Stomach (tissue), 9 donors: ENCODE data around the gene PPP3CA. TPM values are rescaled to one million over a fixed set of nuclear protein-coding genes. Genes with fewer than 3 reads are reported as not detected.

Source experiments
- DNase-seq, 2 donors: peaks; one replicate each; pipeline versions ENCODE4 v3.0.0 to v3.0.0-alpha.2; 2013 to 2019
- H3K27ac ChIP-seq, 5 donors: fragments of 200-600 bp in 4 of 5; sonication (generic) in 4 of 5; one replicate each; pipeline ENCODE4 v1.5.1; 2013 to 2019; ENCODE audit warnings: mild to moderate bottlenecking in 1 of 5, moderate library complexity in 1 of 5
- H3K27me3 ChIP-seq, 3 donors: fragments of 200-600 bp; sonication (generic); one replicate each; pipeline ENCODE4 v1.5.1; 2017 to 2019; ENCODE audit warnings: mixed run types in 1 of 3
- H3K36me3 ChIP-seq, 4 donors: fragments of 200-600 bp; sonication (generic); 1 replicate in 3 of 4; 2 replicates in 1 of 4; pipeline ENCODE4 v1.5.1; 2016 to 2019
- H3K4me1 ChIP-seq, 4 donors: fragments of 200-600 bp; sonication (generic); one replicate each; pipeline ENCODE4 v1.5.1; 2016 to 2019
- H3K4me3 ChIP-seq, 4 donors: fragments of 200-600 bp; sonication (generic) in 3 of 4; one replicate each; pipeline ENCODE4 v1.5.1; 2016 to 2019; ENCODE audit warnings: mild to moderate bottlenecking in 1 of 4
- H3K9me3 ChIP-seq, 4 donors: fragments of 200-600 bp; sonication (generic); one replicate each; pipeline ENCODE4 v1.5.1; 2016 to 2019
- EP300 ChIP-seq: sonication (generic); formaldehyde crosslinking; IDR thresholded peaks from one replicate; pipeline ENCODE4 v1.6.1; 2017; ENCODE audit warnings: antibody characterized with exemption
- POLR2A ChIP-seq, 4 donors: fragments of 450-650 bp; IDR thresholded peaks; one replicate each; pipeline ENCODE4 v1.6.1; 2016; ENCODE audit warnings: antibody characterized with exemption in 4 of 4, control low read depth in 2 of 4, mild to moderate bottlenecking in 1 of 4, moderate library complexity in 1 of 4
- POLR2AphosphoS5 ChIP-seq, 3 donors: sonication (generic); formaldehyde crosslinking; IDR thresholded peaks; one replicate each; pipeline ENCODE4 v1.6.1; 2016; ENCODE audit warnings: antibody characterized with exemption in 3 of 3
- WGBS, 5 donors: extraction: QIAGEN DNeasy Blood & Tissue Kit in 3 of 5; methylation state at CpG; one replicate each; pipeline versions ENCODE4 v1.1.5 to v1.1.7; 2013 to 2018; 5-methylcytosine and 5-hydroxymethylcytosine counted together
- intact Hi-C: fragments of 100-400 bp; cut with DNase I; formaldehyde crosslinking; loops from one replicate; pipeline ENCODE4 v1.15.1; 2023; ENCODE audit warnings: low total_unique reads
- polyA plus RNA-seq, 3 donors: library from polyadenylated mRNA; stranded (reverse); fragments of 200-250 nt; gene quantifications; one replicate each; pipeline ENCODE4 v1.2.3, GENCODE V29; 2013
- total RNA-seq, 5 donors: library from RNA; depleted of rRNA; stranded (reverse); fragments of >200 nt; gene quantifications; one replicate each; pipeline versions ENCODE4 v1.1.0 to v1.2.3, GENCODE V29; 2014 to 2016
- TF ChIP-seq, protein P1 (sequence below), 7 experiments: fragments of 450-650 bp in 4 of 7; fragments of 200-600 bp in 3 of 7; sonication (generic) in 3 of 7; IDR thresholded peaks; one replicate each; pipeline ENCODE4 v1.5.1; 2016 to 2019; ENCODE audit warnings: antibody characterized with exemption in 7 of 7, control low read depth in 2 of 7, mild to moderate bottlenecking in 1 of 7
- donor health status: healthy with polysubstance abuse.
- donor health status: Bipolar disorder and iron deficiency.
- donor health status: healthy.

PPP3CA gene
- total and polyA plus RNA-seq, 8 donors: 8.9 to 62.4 (median 20.6) TPM

DNA sequence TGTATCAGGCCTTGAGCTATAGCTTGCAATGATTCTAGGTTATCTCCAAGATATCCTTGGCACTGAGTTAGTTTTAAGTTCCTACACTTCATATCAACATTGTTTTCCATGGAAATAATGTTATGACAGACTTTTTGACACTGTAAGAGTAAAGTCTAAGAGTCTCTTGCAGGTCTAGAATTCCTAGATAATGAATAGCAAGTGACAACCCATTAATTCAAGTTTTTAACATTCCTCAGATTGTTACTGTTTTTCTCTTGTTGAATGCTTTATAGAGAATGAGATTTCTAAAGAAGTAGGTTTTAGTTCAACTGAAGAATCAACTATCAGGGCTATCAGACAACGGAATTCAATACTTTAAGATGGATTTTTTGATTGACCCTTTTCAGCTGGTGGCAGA lies 276.1 kb downstream of the PPP3CA start:
- Histone ChIP-seq H3K27me3 (no peaks in the 10 kb centered on the region), H3K36me3 (peaks cover 0 to 12% (median 9%) of the 10 kb centered on the region in 4 donors), H3K4me1 (peaks cover 0 to 7% (median 0%) of the 10 kb centered on the region in 4 donors), H3K27ac (no peak overlapping the region), H3K9me3 (no peaks in the 10 kb centered on the region), H3K4me3 (no peak overlapping the region)
- WGBS, 5 donors: 86 to 98% (median 96%) methylated on average over 1 of the region's 1 CpG
- intact Hi-C loops: no loop called here
- TF ChIP-seq EP300 (no peak), POLR2A (IDR thresholded peaks at IDR 0.05) (no peak), POLR2AphosphoS5 (IDR thresholded peaks at IDR 0.05) (no peak)
- TF ChIP-seq, protein P1, sequence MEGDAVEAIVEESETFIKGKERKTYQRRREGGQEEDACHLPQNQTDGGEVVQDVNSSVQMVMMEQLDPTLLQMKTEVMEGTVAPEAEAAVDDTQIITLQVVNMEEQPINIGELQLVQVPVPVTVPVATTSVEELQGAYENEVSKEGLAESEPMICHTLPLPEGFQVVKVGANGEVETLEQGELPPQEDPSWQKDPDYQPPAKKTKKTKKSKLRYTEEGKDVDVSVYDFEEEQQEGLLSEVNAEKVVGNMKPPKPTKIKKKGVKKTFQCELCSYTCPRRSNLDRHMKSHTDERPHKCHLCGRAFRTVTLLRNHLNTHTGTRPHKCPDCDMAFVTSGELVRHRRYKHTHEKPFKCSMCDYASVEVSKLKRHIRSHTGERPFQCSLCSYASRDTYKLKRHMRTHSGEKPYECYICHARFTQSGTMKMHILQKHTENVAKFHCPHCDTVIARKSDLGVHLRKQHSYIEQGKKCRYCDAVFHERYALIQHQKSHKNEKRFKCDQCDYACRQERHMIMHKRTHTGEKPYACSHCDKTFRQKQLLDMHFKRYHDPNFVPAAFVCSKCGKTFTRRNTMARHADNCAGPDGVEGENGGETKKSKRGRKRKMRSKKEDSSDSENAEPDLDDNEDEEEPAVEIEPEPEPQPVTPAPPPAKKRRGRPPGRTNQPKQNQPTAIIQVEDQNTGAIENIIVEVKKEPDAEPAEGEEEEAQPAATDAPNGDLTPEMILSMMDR (IDR thresholded peaks at IDR 0.05): no peak
- no peak for DNase-seq

- H3K36me3 ChIP-seq: peaks cover 0 to 9% (median 4%) of the 10 kb centered on the region in 4 donors
- H3K4me1 ChIP-seq: peaks cover 0 to 11% (median 3%) of the 10 kb centered on the region in 4 donors
- H3K27me3 ChIP-seq: no peaks in the 10 kb centered on the region
- 90 to 97% (median 95%) methylated on average over 3 of the region's 3 CpGs for WGBS, 5 donors
- DNase-seq: no peak
- no peak overlapping the region for H3K27ac ChIP-seq
- TF ChIP-seq POLR2AphosphoS5 (IDR thresholded peaks at IDR 0.05) (no peak), EP300 (no peak), POLR2A (IDR thresholded peaks at IDR 0.05) (no peak)
- TF ChIP-seq, protein P1 (IDR thresholded peaks at IDR 0.05): no peak
- H3K9me3 ChIP-seq: no peaks in the 10 kb centered on the region
- no peak overlapping the region for H3K4me3 ChIP-seq
- intact Hi-C loops: no loop called here
Observed at GRCh38 chr4:101068115-101068514, 279.2 kb downstream of the PPP3CA start.

DNA sequence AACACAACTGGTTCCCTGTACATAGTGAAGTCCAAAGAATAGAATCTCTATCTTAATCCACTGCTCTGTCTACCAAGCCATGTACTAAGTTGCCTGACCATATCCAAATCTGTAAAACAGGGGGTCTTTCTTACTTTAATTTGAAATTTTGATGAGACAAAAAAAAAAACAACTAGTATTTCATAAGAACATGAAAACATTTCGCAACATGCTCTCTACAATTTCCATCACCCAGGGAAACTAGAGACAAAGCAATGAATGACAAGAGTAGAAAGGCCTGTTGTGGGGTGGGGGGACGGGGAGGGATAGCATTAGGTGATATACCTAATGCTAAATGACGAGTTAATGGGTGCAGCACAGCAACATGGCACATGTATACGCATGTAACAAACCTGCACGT lies 279.9 kb downstream of the PPP3CA start:
- Histone ChIP-seq H3K27ac (no peak overlapping the region), H3K4me3 (no peak overlapping the region), H3K4me1 (peaks cover 0 to 11% (median 3%) of the 10 kb centered on the region in 4 donors), H3K27me3 (no peaks in the 10 kb centered on the region), H3K36me3 (peaks cover 0 to 9% (median 4%) of the 10 kb centered on the region in 4 donors), H3K9me3 (no peaks in the 10 kb centered on the region)
- TF ChIP-seq POLR2AphosphoS5 (IDR thresholded peaks at IDR 0.05): no peak
- TF ChIP-seq, protein P1 (IDR thresholded peaks at IDR 0.05): no peak
- TF ChIP-seq EP300: no peak
- no peak for TF ChIP-seq POLR2A (IDR thresholded peaks at IDR 0.05)
- DNase-seq: no peak
- 93 to 99% (median 96%) methylated on average over 5 of the region's 5 CpGs for WGBS, 5 donors
- intact Hi-C loops: no loop called here

DNA sequence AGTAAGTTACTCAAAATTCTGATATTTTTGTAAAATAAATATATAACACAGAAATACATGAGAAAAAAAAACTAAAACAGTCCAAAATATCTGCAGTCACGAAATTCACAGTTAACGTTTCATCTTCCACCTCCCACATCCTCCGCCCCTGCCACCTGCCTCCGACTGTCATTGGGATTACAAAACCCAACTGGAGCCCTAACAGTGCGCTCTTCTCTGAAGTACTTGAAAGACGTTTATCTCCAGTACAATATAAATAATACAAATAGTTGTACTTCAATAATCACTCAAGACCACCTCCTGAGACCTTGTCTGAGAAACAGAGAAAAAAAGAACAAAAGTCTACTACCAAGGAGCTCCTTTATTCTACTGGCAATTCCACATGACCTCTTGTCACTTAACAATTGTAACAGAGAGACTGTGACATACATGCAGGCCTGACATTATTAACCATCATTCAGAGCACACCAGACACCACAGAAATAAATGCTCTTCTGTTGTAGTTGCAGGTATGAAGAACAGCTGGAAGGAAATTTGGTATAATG lies 280.6 kb downstream of the PPP3CA start:
- Histone ChIP-seq H3K27me3 (no peaks in the 10 kb centered on the region), H3K36me3 (peaks cover 0 to 9% (median 4%) of the 10 kb centered on the region in 4 donors), H3K9me3 (no peaks in the 10 kb centered on the region), H3K4me1 (peaks cover 0 to 11% (median 3%) of the 10 kb centered on the region in 4 donors), H3K4me3 (no peak overlapping the region), H3K27ac (no peak overlapping the region)
- TF ChIP-seq, protein P1 (IDR thresholded peaks at IDR 0.05): no peak
- no peak for TF ChIP-seq EP300
- TF ChIP-seq POLR2AphosphoS5 (IDR thresholded peaks at IDR 0.05): no peak
- no peak for TF ChIP-seq POLR2A (IDR thresholded peaks at IDR 0.05)
- DNase-seq: no peak
- WGBS, 5 donors: 87 to 90% (median 89%) methylated on average over 6 of the region's 6 CpGs
- intact Hi-C loops: no loop called here
